NT2/D1 (cell line): ENCODE measurements around the gene ENDOV.

Experiments
- SUZ12 ChIP-seq: IDR thresholded peaks from 2 replicates; pipeline ENCODE4 v1.6.1; 2011; ENCODE audit not compliant: insufficient read length, insufficient read depth; ENCODE audit errors: extremely low read depth
- ZNF274 ChIP-seq: IDR thresholded peaks from 2 replicates; pipeline ENCODE4 v1.6.1; 2011; ENCODE audit warnings: mild to moderate bottlenecking, low read depth, low read length

DNA sequence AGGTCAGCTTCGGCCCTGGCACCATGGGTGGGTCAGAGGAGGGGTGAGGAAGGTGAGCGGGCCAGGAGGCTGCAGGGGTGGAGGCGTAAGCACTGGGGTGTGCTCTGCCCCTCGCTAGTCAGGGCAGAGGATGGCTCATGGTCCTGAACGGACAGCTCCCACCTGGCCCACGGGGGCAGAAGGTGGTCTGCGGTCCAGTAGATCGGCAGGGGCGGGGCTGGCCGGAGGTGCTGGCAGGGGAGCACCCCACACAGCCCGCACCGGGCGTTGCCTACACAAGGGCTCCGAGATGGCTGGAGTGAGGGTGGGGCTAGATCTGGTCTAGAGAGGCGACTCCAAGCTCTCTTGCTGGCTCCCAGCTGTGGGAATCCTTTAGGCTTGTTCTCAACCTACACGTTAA lies 53.3 kb downstream of the ENDOV start:
- TF ChIP-seq ZNF274, result no peak
- no peak for TF ChIP-seq SUZ12
